ENCODE results near the gene IL22RA2. TPM values are rescaled to one million over a fixed set of nuclear protein-coding genes. Genes with fewer than 3 reads are reported as not detected.

Gene IL22RA2
- total RNA-seq, 1 experiment from 2014 or later = not detected

DNA sequence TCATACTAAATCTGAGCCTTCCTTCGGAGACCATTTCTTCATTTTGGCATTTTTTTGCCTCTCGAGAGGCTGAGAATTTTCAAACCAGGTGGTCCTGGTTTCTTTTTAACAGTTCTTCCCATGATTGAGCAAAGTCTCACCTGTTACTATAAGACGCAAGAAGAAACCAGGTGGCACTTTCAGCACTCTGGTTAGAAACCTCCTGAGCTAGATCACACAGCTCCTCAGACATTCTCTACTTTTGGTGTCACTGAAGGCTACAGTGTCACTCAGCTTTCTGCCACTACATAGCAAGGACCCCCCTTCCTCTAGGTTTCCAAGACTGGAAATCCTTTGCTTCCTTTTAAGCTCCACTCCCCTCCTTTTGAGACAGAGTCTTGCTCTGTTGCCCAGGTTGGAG, 38.5 kb upstream of the IL22RA2 start:
- Mint-ChIP-seq H3K9me3 (peaks cover 52% of the 10 kb centered on the region), H3K36me3 (peaks cover 58% of the 10 kb centered on the region), H3K4me1 (peaks cover 19% of the 10 kb centered on the region; the same call in 1 of the 2 replicates), H3K27me3 (ENCODE audit: low read depth) (peaks cover 6% of the 10 kb centered on the region; the same call in 1 of the 2 replicates), H3K4me3 (no peak overlapping the region), H3K27ac (no peak overlapping the region)
- ChIA-PET POLR2A (no interaction called here), CTCF (no interaction called here)
- ATAC-seq = no peak
- TF ChIP-seq NR2C2 (CRISPR knock-in tag; IDR thresholded peaks at IDR 0.05) (no peak), ZNF671 (CRISPR knock-in tag; IDR thresholded peaks at IDR 0.05) (no peak), TP53 (CRISPR knock-in tag; IDR thresholded peaks at IDR 0.05) (no peak), TEAD4 (CRISPR knock-in tag; IDR thresholded peaks at IDR 0.05) (no peak), ZNF396 (CRISPR knock-in tag; IDR thresholded peaks at IDR 0.05; ENCODE audit: borderline replicate concordance) (no peak), CREB1 (CRISPR knock-in tag; IDR thresholded peaks at IDR 0.05) (no peak), SP1 (CRISPR knock-in tag; conservative IDR thresholded peaks at IDR 0.05) (no peak), NR3C1 (CRISPR knock-in tag; conservative IDR thresholded peaks at IDR 0.05; ENCODE audit: low read depth) (no peak), ZNF416 (CRISPR knock-in tag; IDR thresholded peaks at IDR 0.05) (no peak), MYBL2 (CRISPR knock-in tag; IDR thresholded peaks at IDR 0.05) (no peak), PRRX2 (CRISPR knock-in tag; IDR thresholded peaks at IDR 0.05) (no peak), CBFB (CRISPR knock-in tag; IDR thresholded peaks at IDR 0.05; ENCODE audit: low read depth) (no peak)
- TF ChIP-seq, protein P1, sequence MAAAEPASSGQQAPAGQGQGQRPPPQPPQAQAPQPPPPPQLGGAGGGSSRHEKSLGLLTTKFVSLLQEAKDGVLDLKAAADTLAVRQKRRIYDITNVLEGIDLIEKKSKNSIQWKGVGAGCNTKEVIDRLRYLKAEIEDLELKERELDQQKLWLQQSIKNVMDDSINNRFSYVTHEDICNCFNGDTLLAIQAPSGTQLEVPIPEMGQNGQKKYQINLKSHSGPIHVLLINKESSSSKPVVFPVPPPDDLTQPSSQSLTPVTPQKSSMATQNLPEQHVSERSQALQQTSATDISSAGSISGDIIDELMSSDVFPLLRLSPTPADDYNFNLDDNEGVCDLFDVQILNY (CRISPR knock-in tag; IDR thresholded peaks at IDR 0.05) = no peak
- TF ChIP-seq, protein P2, sequence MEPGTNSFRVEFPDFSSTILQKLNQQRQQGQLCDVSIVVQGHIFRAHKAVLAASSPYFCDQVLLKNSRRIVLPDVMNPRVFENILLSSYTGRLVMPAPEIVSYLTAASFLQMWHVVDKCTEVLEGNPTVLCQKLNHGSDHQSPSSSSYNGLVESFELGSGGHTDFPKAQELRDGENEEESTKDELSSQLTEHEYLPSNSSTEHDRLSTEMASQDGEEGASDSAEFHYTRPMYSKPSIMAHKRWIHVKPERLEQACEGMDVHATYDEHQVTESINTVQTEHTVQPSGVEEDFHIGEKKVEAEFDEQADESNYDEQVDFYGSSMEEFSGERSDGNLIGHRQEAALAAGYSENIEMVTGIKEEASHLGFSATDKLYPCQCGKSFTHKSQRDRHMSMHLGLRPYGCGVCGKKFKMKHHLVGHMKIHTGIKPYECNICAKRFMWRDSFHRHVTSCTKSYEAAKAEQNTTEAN (CRISPR knock-in tag; IDR thresholded peaks at IDR 0.05) = no peak
- TF ChIP-seq, protein P3, sequence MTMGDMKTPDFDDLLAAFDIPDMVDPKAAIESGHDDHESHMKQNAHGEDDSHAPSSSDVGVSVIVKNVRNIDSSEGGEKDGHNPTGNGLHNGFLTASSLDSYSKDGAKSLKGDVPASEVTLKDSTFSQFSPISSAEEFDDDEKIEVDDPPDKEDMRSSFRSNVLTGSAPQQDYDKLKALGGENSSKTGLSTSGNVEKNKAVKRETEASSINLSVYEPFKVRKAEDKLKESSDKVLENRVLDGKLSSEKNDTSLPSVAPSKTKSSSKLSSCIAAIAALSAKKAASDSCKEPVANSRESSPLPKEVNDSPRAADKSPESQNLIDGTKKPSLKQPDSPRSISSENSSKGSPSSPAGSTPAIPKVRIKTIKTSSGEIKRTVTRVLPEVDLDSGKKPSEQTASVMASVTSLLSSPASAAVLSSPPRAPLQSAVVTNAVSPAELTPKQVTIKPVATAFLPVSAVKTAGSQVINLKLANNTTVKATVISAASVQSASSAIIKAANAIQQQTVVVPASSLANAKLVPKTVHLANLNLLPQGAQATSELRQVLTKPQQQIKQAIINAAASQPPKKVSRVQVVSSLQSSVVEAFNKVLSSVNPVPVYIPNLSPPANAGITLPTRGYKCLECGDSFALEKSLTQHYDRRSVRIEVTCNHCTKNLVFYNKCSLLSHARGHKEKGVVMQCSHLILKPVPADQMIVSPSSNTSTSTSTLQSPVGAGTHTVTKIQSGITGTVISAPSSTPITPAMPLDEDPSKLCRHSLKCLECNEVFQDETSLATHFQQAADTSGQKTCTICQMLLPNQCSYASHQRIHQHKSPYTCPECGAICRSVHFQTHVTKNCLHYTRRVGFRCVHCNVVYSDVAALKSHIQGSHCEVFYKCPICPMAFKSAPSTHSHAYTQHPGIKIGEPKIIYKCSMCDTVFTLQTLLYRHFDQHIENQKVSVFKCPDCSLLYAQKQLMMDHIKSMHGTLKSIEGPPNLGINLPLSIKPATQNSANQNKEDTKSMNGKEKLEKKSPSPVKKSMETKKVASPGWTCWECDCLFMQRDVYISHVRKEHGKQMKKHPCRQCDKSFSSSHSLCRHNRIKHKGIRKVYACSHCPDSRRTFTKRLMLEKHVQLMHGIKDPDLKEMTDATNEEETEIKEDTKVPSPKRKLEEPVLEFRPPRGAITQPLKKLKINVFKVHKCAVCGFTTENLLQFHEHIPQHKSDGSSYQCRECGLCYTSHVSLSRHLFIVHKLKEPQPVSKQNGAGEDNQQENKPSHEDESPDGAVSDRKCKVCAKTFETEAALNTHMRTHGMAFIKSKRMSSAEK (CRISPR knock-in tag; IDR thresholded peaks at IDR 0.05; ENCODE audit: borderline replicate concordance) = no peak
- TF ChIP-seq, protein P4, sequence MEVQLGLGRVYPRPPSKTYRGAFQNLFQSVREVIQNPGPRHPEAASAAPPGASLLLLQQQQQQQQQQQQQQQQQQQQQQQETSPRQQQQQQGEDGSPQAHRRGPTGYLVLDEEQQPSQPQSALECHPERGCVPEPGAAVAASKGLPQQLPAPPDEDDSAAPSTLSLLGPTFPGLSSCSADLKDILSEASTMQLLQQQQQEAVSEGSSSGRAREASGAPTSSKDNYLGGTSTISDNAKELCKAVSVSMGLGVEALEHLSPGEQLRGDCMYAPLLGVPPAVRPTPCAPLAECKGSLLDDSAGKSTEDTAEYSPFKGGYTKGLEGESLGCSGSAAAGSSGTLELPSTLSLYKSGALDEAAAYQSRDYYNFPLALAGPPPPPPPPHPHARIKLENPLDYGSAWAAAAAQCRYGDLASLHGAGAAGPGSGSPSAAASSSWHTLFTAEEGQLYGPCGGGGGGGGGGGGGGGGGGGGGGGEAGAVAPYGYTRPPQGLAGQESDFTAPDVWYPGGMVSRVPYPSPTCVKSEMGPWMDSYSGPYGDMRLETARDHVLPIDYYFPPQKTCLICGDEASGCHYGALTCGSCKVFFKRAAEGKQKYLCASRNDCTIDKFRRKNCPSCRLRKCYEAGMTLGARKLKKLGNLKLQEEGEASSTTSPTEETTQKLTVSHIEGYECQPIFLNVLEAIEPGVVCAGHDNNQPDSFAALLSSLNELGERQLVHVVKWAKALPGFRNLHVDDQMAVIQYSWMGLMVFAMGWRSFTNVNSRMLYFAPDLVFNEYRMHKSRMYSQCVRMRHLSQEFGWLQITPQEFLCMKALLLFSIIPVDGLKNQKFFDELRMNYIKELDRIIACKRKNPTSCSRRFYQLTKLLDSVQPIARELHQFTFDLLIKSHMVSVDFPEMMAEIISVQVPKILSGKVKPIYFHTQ (CRISPR knock-in tag; IDR thresholded peaks at IDR 0.05) = no peak
- TF ChIP-seq, protein P5, sequence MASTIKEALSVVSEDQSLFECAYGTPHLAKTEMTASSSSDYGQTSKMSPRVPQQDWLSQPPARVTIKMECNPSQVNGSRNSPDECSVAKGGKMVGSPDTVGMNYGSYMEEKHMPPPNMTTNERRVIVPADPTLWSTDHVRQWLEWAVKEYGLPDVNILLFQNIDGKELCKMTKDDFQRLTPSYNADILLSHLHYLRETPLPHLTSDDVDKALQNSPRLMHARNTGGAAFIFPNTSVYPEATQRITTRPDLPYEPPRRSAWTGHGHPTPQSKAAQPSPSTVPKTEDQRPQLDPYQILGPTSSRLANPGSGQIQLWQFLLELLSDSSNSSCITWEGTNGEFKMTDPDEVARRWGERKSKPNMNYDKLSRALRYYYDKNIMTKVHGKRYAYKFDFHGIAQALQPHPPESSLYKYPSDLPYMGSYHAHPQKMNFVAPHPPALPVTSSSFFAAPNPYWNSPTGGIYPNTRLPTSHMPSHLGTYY (CRISPR knock-in tag; IDR thresholded peaks at IDR 0.05) = no peak
- DNase-seq (ENCODE audit: low spot score) = no peak

All from WTC11 (cell line).